GM10248 (cell line): Measurements from ENCODE around the gene GNAT3.

Source experiments
- CTCF ChIA-PET: fragments of 300-600 bp; sonication (Branson Sonifier 250); formaldehyde crosslinking; extraction: SDS; loops from one replicate; lab custom pipeline; 2021; ENCODE audit warnings: antibody characterized with exemption; lab: Yijun Ruan, JAX
- POLR2A ChIA-PET: fragments of 350-650 bp; sonication (Branson Sonifier 250); formaldehyde crosslinking; extraction: SDS; loops from one replicate; lab custom pipeline; 2020; ENCODE audit warnings: antibody characterized with exemption; lab: Yijun Ruan, JAX
- DNase-seq: peaks from one replicate; pipeline ENCODE4 v3.0.0; 2012; ENCODE audit errors: extremely low spot score
- TF ChIP-seq, protein P1 (sequence below): IDR thresholded peaks from 2 replicates; pipeline ENCODE4 v1.5.1; 2012; ENCODE audit warnings: mild to moderate bottlenecking, low read depth; ENCODE audit errors: extremely low read depth, missing control alignments, control extremely low read depth

The GNAT3 gene

DNA sequence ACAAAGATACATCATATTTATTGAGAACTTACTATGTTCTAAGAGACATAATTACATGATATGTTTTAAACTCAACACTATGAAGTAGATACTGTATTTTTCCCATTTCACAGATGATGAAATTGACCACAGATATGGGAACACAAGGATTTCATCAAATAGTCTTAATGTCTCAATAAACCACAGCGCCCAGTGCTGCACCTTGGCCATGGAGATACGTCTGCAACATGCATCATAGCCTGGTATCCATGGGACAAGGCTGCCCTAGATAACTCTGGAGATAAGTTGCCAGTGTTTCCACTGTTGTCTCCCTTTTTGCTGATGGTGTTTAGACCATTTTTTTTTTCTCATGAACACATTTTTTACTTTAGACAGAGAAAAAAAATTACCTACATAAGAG, 97.5 kb downstream of the GNAT3 start:
- TF ChIP-seq, protein P1, sequence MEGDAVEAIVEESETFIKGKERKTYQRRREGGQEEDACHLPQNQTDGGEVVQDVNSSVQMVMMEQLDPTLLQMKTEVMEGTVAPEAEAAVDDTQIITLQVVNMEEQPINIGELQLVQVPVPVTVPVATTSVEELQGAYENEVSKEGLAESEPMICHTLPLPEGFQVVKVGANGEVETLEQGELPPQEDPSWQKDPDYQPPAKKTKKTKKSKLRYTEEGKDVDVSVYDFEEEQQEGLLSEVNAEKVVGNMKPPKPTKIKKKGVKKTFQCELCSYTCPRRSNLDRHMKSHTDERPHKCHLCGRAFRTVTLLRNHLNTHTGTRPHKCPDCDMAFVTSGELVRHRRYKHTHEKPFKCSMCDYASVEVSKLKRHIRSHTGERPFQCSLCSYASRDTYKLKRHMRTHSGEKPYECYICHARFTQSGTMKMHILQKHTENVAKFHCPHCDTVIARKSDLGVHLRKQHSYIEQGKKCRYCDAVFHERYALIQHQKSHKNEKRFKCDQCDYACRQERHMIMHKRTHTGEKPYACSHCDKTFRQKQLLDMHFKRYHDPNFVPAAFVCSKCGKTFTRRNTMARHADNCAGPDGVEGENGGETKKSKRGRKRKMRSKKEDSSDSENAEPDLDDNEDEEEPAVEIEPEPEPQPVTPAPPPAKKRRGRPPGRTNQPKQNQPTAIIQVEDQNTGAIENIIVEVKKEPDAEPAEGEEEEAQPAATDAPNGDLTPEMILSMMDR = no peak
- ChIA-PET POLR2A (no interaction called here), CTCF (no interaction called here)

DNA sequence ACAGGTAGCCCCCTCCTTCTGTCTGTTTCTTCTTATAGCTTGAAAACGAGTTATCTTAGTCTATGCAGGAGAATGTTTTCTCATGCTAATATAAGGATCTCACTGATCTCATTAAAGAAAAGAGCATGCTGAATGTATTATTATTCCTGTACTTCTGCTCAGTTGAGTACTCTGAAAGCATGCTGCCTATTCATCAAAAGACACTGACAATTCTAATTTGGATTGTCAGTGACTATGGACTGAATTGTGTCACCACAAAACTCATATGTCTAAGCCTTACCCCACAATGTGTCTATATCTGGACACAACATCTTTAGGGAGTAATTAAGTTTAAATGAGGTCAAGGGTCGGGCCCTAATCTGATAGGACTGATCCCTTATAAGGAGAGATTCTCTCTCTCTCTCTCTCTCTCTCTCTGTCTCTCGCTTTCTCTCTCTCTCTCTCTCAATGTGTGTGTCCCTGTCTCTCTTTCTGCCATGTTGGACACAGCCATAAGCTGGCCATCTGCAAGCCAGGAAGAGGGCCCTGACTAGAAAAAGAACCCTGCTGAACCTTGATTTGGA, 98.4 kb downstream of the GNAT3 start:
- CTCF ChIA-PET = no interaction called here

More for the DNA sequence above, 97.5 kb downstream of the GNAT3 start:
- no peak for DNase-seq

DNA sequence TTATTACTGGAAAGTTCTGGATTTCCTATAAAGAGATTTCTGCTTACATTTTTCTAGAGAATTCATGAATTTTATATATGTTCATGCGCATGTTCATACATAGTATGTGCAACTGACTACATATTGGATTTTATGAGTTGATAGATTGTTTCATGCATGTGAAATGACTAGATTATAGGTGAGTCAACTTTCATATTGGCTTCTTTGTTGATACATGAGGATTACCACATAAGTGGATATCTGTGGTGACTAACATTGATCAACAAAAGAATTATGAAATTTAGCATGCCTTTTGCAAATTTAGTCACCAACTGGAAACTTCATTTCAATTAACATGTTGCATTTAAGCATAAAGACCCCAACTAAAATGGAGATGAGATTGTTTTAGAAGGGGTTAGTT, 99.0 kb downstream of the GNAT3 start:
- TF ChIP-seq, protein P1 = no peak
- DNase-seq = no peak
- ChIA-PET POLR2A (no interaction called here), CTCF (no interaction called here)

More for the DNA sequence above, 98.4 kb downstream of the GNAT3 start:
- no peak for DNase-seq
- POLR2A ChIA-PET = no interaction called here
- TF ChIP-seq, protein P1 = no peak

DNA sequence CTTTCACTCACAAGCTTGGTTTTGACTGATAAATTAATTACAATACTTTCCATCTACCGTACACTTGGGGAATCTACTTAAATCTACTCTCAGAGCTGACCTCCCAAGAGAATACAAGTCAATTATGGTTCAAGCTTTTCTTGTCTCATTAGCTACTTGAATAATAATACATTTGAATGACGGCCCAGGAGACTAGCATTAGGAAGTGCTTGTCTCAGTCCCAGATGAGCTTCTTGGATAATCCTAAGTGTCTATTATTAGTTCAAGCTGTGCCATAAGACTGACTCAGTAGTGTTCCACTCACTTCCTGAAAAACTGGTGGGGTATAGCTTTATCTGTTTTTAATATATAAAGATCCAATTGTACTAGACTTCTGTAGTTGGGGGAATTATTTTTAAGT, 100.2 kb downstream of the GNAT3 start:
- POLR2A ChIA-PET = no interaction called here
- TF ChIP-seq, protein P1 = no peak
- DNase-seq = no peak
- CTCF ChIA-PET = interaction anchor here (1.0 to 1.5 kb wide), 3 partner anchors 13 to 26 kb away, joined by 3 to 4 read pairs (median 4); no protein-coding TSS in a partner anchor

DNA sequence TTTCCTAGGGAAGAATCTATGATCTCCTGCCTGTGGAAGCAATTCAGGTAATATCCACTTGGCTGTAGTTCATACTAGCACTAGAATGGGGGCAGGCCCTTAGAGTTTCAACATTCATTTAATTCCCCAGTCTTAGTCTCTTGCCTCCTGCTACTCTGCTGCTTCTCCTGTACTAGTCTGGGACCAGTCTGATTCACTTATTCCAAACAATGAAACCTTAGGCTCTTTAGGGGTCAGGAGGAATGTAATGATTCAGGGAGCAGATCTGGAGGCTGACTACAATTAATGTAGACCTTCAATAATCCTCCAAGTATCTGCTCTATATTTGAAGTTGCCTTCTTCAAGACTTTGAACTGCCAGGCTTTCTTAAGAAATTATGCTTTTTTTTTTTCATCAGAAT, 101.8 kb downstream of the GNAT3 start:
- no peak for DNase-seq
- ChIA-PET POLR2A (no interaction called here), CTCF (no interaction called here)
- TF ChIP-seq, protein P1 = no peak
